ENCODE data around the gene SRPX. TPM values are rescaled to one million over a fixed set of nuclear protein-coding genes. Genes with fewer than 3 reads are reported as not detected.

The SRPX gene
- total RNA-seq, 1 donor from 2014 or later: 42.0 TPM

GRCh38 chrX:38206542-38206941 is 14.1 kb downstream of the SRPX start:
- no peak for DNase-seq

GRCh38 chrX:38206036-38206435 is 14.6 kb downstream of the SRPX start:
- no peak for DNase-seq

- no peak for DNase-seq
Observed at GRCh38 chrX:38205039-38205438, 15.6 kb downstream of the SRPX start.

GRCh38 chrX:38192007-38192810 is 28.5 kb downstream of the SRPX start:
- peak; percentile 6 for DNase-seq

GRCh38 chrX:38189431-38190250 is 31.0 kb downstream of the SRPX start:
- DNase-seq: no peak

- DNase-seq: peak; percentile 59
Observed at GRCh38 chrX:38183596-38183995, 37.1 kb downstream of the SRPX start.

GRCh38 chrX:38181357-38181756 is 39.3 kb downstream of the SRPX start:
- DNase-seq: no peak

GRCh38 chrX:38178396-38178795 is 42.3 kb downstream of the SRPX start:
- DNase-seq: no peak

GRCh38 chrX:38175139-38175538 is 45.5 kb downstream of the SRPX start:
- DNase-seq: no peak

- DNase-seq: no peak
Observed at GRCh38 chrX:38172596-38172995, 48.1 kb downstream of the SRPX start.

- peak; percentile 8 for DNase-seq
Observed at GRCh38 chrX:38170556-38170955, 50.1 kb downstream of the SRPX start.

- DNase-seq: no peak
Observed at GRCh38 chrX:38166478-38167083, 54.1 kb downstream of the SRPX start.

- DNase-seq: no peak
Observed at GRCh38 chrX:38165023-38165422, 55.6 kb downstream of the SRPX start.

- no peak for DNase-seq
Observed at GRCh38 chrX:38163193-38163592, 57.5 kb downstream of the SRPX start.

GRCh38 chrX:38156838-38157237 is 63.8 kb downstream of the SRPX start:
- no peak for DNase-seq

- DNase-seq: no peak
Observed at GRCh38 chrX:38154818-38155217, 65.9 kb downstream of the SRPX start.

- no peak for DNase-seq
Observed at GRCh38 chrX:38154340-38154739, 66.3 kb downstream of the SRPX start.

GRCh38 chrX:38151441-38151840 is 69.2 kb downstream of the SRPX start:
- DNase-seq: no peak

- no peak for DNase-seq
Observed at GRCh38 chrX:38150993-38151392, 69.7 kb downstream of the SRPX start.

- DNase-seq: no peak
Observed at GRCh38 chrX:38149016-38149415, 71.7 kb downstream of the SRPX start.

- DNase-seq: no peak
Observed at GRCh38 chrX:38142610-38143009, 78.1 kb downstream of the SRPX start.

GRCh38 chrX:38138900-38139299 is 81.8 kb downstream of the SRPX start:
- no peak for DNase-seq
